GM23248 (cell line): ENCODE results near the gene RRP1. TPM values are rescaled to one million over a fixed set of nuclear protein-coding genes. Genes with fewer than 3 reads are reported as not detected.

Experiments used
- DNase-seq: peaks from one replicate; pipeline ENCODE4 v3.0.0-alpha.2; 2015
- H2AFZ ChIP-seq: fragments of 200-600 bp; sonication (generic); 2 replicates; pipeline ENCODE4 v1.6.1; 2016; ENCODE audit warnings: antibody characterized with exemption
- H3F3A ChIP-seq: fragments of 200-600 bp; sonication (generic); 2 replicates; pipeline ENCODE4 v1.6.1; 2016; ENCODE audit warnings: mild to moderate bottlenecking, antibody characterized with exemption, mixed run types; ENCODE audit not compliant: insufficient read depth
- H3K27ac ChIP-seq: fragments of 200-600 bp; sonication (generic); 2 replicates; pipeline ENCODE4 v1.5.1; 2016; ENCODE audit warnings: mild to moderate bottlenecking
- H3K27me3 ChIP-seq: fragments of 200-600 bp; sonication (generic); replicated peaks from 2 replicates; pipeline ENCODE4 v1.6.1; 2016; ENCODE audit warnings: mild to moderate bottlenecking; ENCODE audit not compliant: insufficient read depth
- H3K36me3 ChIP-seq: fragments of 200-600 bp; sonication (generic); 2 replicates; pipeline ENCODE4 v1.6.1; 2016; ENCODE audit warnings: low read depth, mild to moderate bottlenecking
- H3K4me1 ChIP-seq: fragments of 200-600 bp; sonication (generic); 2 replicates; pipeline ENCODE4 v1.6.1; 2016; ENCODE audit warnings: mild to moderate bottlenecking; ENCODE audit not compliant: insufficient read depth
- H3K4me2 ChIP-seq: fragments of 200-600 bp; sonication (generic); one replicate; pipeline ENCODE4 v1.6.1; 2016; ENCODE audit warnings: mild to moderate bottlenecking; ENCODE audit not compliant: unreplicated experiment
- H3K4me3 ChIP-seq: fragments of 200-600 bp; sonication (generic); 2 replicates; pipeline ENCODE4 v1.5.1; 2016; ENCODE audit warnings: mild to moderate bottlenecking
- H3K79me2 ChIP-seq: fragments of 200-600 bp; sonication (generic); 2 replicates; pipeline ENCODE4 v1.6.1; 2016; ENCODE audit warnings: mild to moderate bottlenecking; ENCODE audit not compliant: insufficient read depth
- H3K9ac ChIP-seq: fragments of 200-600 bp; sonication (generic); 2 replicates; pipeline ENCODE4 v1.6.1; 2016; ENCODE audit warnings: mild to moderate bottlenecking
- H3K9me2 ChIP-seq: fragments of 200-600 bp; sonication (generic); 2 replicates; pipeline ENCODE4 v1.6.1; 2016; ENCODE audit warnings: mixed run types, mild to moderate bottlenecking, moderate library complexity; ENCODE audit not compliant: insufficient read depth
- H3K9me3 ChIP-seq: fragments of 200-600 bp; sonication (generic); one replicate; pipeline ENCODE4 v1.6.1; 2017; ENCODE audit warnings: low read depth
- H4K20me1 ChIP-seq: fragments of 200-600 bp; sonication (generic); 2 replicates; pipeline ENCODE4 v1.6.0; 2016; ENCODE audit not compliant: insufficient read depth
- EZH2 ChIP-seq: fragments of 200-600 bp; sonication (generic); IDR thresholded peaks from 2 replicates; pipeline ENCODE4 v1.6.1; 2018; ENCODE audit warnings: antibody characterized with exemption, mild to moderate bottlenecking; ENCODE audit not compliant: insufficient read depth, poor library complexity, severe bottlenecking
- EZH2phosphoT487 ChIP-seq: fragments of 200-600 bp; sonication (generic); IDR thresholded peaks from 2 replicates; pipeline ENCODE4 v1.6.1; 2018; ENCODE audit warnings: antibody characterized with exemption, moderate library complexity, mild to moderate bottlenecking, low read depth; ENCODE audit not compliant: insufficient read depth
- WGBS, 2 experiments: methylation state at CpG; one replicate each; pipeline ENCODE4 v1.1.6; 2015 to 2017; ENCODE audit warnings: low lambda C conversion rate in 2 of 2, low coverage in 1 of 2; ENCODE audit errors: missing lambda C conversion rate in 2 of 2; 5-methylcytosine and 5-hydroxymethylcytosine counted together
- in situ Hi-C: fragments of 300-500 bp; cut with MboI; formaldehyde crosslinking; loops from 2 replicates; pipeline ENCODE4 v1.15.0; 2020
- polyA plus RNA-seq: library from polyadenylated mRNA; unstranded; fragments of >200 nt; fragmentation: Nextera tagmentation; extraction: Ambion mirVana; gene quantifications from 2 replicates; pipeline ENCODE4 v1.2.1, GENCODE V29; 2016
- total RNA-seq: library from RNA; depleted of rRNA; stranded (reverse); fragments of >200 nt; shearing (Covaris generic); gene quantifications from 2 replicates; pipeline ENCODE4 v1.2.3, GENCODE V29; 2014

RRP1 gene
- total and polyA plus RNA-seq, 2 experiments from 2014 or later: 17.6 to 22.3 TPM

- Histone ChIP-seq H3K4me1 (no peaks in the 10 kb centered on the region), H3K9me2 (no peaks in the 10 kb centered on the region), H3K36me3 (no peaks in the 10 kb centered on the region), H4K20me1 (no peaks in the 10 kb centered on the region), H3K4me3 (no peak overlapping the region), H3F3A (no peaks in the 10 kb centered on the region), H3K4me2 (no peak overlapping the region), H3K9me3 (no peaks in the 10 kb centered on the region), H3K9ac (no peak overlapping the region), H3K79me2 (no peaks in the 10 kb centered on the region), H3K27ac (no peak overlapping the region), H2AFZ (no peak overlapping the region), H3K27me3 (no peaks in the 10 kb centered on the region)
- 25 to 98% methylated on average over 3 to 25 of the region's 27 CpGs for WGBS, 2 experiments
- TF ChIP-seq EZH2 (no peak), EZH2phosphoT487 (no peak)
- in situ Hi-C loops: no loop called here
- DNase-seq: no peak
These were observed 25.8 kb downstream of the RRP1 start for GRCh38 chr21:43815107-43815613.

GRCh38 chr21:43815991-43816390, 26.6 kb downstream of the RRP1 start:
- H3K9me2 ChIP-seq: no peaks in the 10 kb centered on the region
- no peak overlapping the region for H3K9ac ChIP-seq
- H2AFZ ChIP-seq: no peak overlapping the region
- in situ Hi-C loops: no loop called here
- DNase-seq: no peak
- no peaks in the 10 kb centered on the region for H3K27me3 ChIP-seq
- H3K4me2 ChIP-seq: no peak overlapping the region
- H3K79me2 ChIP-seq: no peaks in the 10 kb centered on the region
- no peak overlapping the region for H3K4me3 ChIP-seq
- no peaks in the 10 kb centered on the region for H4K20me1 ChIP-seq
- WGBS, 2 experiments: 85 to 90% methylated on average over 14 to 15 of the region's 15 CpGs
- H3K27ac ChIP-seq: no peak overlapping the region
- H3F3A ChIP-seq: no peaks in the 10 kb centered on the region
- H3K4me1 ChIP-seq: no peaks in the 10 kb centered on the region
- no peaks in the 10 kb centered on the region for H3K9me3 ChIP-seq
- TF ChIP-seq EZH2phosphoT487 (no peak), EZH2 (no peak)
- H3K36me3 ChIP-seq: no peaks in the 10 kb centered on the region

GRCh38 chr21:43816611-43817071, 27.3 kb downstream of the RRP1 start:
- H3K27me3 ChIP-seq: no peaks in the 10 kb centered on the region
- no peaks in the 10 kb centered on the region for H3K4me1 ChIP-seq
- no peak overlapping the region for H3K27ac ChIP-seq
- 74 to 78% methylated on average over 12 to 13 of the region's 14 CpGs for WGBS, 2 experiments
- H3K9me2 ChIP-seq: no peaks in the 10 kb centered on the region
- no peak overlapping the region for H3K4me3 ChIP-seq
- H3K9ac ChIP-seq: no peak overlapping the region
- in situ Hi-C loops: no loop called here
- H2AFZ ChIP-seq: no peak overlapping the region
- no peak overlapping the region for H3K4me2 ChIP-seq
- no peak for DNase-seq
- no peaks in the 10 kb centered on the region for H3K79me2 ChIP-seq
- TF ChIP-seq EZH2 (no peak), EZH2phosphoT487 (no peak)
- no peaks in the 10 kb centered on the region for H4K20me1 ChIP-seq
- no peaks in the 10 kb centered on the region for H3K36me3 ChIP-seq
- no peaks in the 10 kb centered on the region for H3F3A ChIP-seq
- H3K9me3 ChIP-seq: no peaks in the 10 kb centered on the region

GRCh38 chr21:43817157-43818086, 28.0 kb downstream of the RRP1 start:
- Histone ChIP-seq H3K4me1 (no peaks in the 10 kb centered on the region), H3F3A (no peaks in the 10 kb centered on the region), H3K27me3 (no peaks in the 10 kb centered on the region), H2AFZ (no peak overlapping the region), H3K9ac (no peak overlapping the region), H3K9me2 (no peaks in the 10 kb centered on the region), H3K4me2 (no peak overlapping the region), H3K36me3 (no peaks in the 10 kb centered on the region), H3K79me2 (no peaks in the 10 kb centered on the region), H4K20me1 (no peaks in the 10 kb centered on the region), H3K9me3 (no peaks in the 10 kb centered on the region), H3K27ac (no peak overlapping the region), H3K4me3 (no peak overlapping the region)
- in situ Hi-C loops: no loop called here
- TF ChIP-seq EZH2 (no peak), EZH2phosphoT487 (no peak)
- DNase-seq: no peak
- WGBS, 2 experiments: 79 to 81% methylated on average over 28 of the region's 29 CpGs
